ENCODE measurements around the gene ELFN1.
"Not testable (repeated sequence)": the region's sequence is repeated elsewhere in the genome, so short reads cannot be mapped to it uniquely, and the experiment has no call there.

The ELFN1 gene

DNA sequence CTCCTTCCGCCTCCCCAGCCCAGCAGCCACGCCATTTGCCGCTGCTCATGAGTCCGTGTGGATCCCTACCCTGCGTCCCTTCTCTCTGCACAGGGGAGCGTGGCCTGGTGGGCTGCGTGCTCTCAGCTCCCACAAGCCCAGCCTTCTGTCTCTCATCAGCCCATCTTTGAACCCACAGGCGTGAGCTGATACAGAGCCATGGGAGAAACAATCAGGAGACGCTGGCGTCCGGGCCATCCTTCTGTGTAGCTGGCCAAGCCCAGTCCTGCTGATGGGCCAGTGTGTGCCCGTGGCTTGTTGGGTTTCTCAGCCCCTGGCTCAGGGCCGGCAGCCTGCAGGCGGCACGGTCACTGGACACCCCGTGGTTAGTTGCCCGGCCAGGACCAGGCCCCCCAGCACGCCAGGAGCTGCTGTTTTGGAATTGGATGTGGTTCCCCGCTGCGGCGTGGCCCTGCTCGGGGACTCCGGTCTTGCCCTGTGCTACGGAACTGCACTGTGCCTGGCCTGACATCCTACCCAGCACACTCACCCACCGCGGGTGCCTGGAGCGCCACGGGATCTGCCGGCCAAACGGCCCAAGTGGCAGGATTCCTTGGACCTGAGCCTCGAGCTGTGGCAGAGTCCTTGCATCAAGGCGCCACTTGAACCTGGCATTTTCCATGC is 88.9 kb downstream of the ELFN1 start:
- Mint-ChIP-seq H3K27ac (no peak overlapping the region), H3K27me3 (peaks cover 18% of the 10 kb centered on the region), H3K4me3 (no peak overlapping the region), H3K36me3 (peaks cover 2% of the 10 kb centered on the region), H3K4me1 (peaks cover 14% of the 10 kb centered on the region), H3K9me3 (peaks cover 6% of the 10 kb centered on the region)
- ATAC-seq (ENCODE audit: low read depth) (no peak), DNase-seq (ENCODE audit: low spot score in 2 of 2) (no peak)

DNA sequence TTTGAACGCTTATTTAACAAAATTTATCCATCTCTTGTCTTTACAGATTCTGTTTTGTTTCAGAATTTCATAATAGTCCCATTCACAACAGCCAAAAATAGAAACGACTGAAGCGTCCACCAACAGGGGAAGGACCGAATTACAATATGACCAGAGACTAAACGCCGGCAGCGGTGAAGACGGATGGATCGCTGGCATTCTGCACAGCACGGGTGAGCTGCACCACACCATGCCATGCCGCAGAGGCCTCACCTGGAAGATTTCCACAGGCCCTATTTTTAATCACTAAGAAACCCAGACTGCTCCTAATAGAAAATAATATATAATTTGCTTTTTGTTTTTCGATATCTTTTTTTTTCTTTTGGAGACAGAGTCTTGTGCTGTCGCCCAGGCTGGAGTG is 91.0 kb downstream of the ELFN1 start:
- no peak overlapping the region for H3K27ac Mint-ChIP-seq

DNA sequence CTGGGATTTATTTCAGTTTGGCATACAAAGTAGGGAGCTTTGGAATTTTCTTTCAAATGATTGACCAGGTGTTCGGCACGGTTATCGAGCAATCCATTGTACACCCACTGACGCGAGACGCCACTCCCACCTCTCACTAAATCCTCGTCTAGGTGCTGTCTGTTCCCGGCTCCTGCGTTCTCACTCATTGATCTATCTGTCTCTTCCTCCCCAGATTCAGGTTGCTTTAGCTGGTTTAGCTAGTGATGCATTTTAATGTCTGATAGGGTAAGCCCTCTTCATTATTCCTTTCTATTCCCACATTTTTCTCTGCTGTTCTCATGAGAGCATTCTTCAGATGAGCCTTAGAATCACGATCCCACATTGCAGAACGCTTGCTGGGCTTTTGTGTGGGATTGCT is 91.7 kb downstream of the ELFN1 start:
- H3K36me3 Mint-ChIP-seq, result peaks cover 2% of the 10 kb centered on the region
- H3K9me3 Mint-ChIP-seq, result peaks cover 4% of the 10 kb centered on the region
- peaks cover 9% of the 10 kb centered on the region for H3K27me3 Mint-ChIP-seq
- no peak for DNase-seq (ENCODE audit: low spot score in 2 of 2)
- H3K4me1 Mint-ChIP-seq, result peaks cover under 1% of the 10 kb centered on the region
- no peak for ATAC-seq (ENCODE audit: low read depth)
- no peak overlapping the region for H3K4me3 Mint-ChIP-seq
- no peak overlapping the region for H3K27ac Mint-ChIP-seq

More for the DNA sequence above, 91.0 kb downstream of the ELFN1 start:
- no peak for DNase-seq (ENCODE audit: low spot score in 2 of 2)
- Mint-ChIP-seq H3K4me1 (peaks cover 8% of the 10 kb centered on the region), H3K36me3 (peaks cover 2% of the 10 kb centered on the region), H3K27me3 (peaks cover 16% of the 10 kb centered on the region), H3K9me3 (peaks cover 4% of the 10 kb centered on the region), H3K4me3 (no peak overlapping the region)
- no peak for ATAC-seq (ENCODE audit: low read depth)

DNA sequence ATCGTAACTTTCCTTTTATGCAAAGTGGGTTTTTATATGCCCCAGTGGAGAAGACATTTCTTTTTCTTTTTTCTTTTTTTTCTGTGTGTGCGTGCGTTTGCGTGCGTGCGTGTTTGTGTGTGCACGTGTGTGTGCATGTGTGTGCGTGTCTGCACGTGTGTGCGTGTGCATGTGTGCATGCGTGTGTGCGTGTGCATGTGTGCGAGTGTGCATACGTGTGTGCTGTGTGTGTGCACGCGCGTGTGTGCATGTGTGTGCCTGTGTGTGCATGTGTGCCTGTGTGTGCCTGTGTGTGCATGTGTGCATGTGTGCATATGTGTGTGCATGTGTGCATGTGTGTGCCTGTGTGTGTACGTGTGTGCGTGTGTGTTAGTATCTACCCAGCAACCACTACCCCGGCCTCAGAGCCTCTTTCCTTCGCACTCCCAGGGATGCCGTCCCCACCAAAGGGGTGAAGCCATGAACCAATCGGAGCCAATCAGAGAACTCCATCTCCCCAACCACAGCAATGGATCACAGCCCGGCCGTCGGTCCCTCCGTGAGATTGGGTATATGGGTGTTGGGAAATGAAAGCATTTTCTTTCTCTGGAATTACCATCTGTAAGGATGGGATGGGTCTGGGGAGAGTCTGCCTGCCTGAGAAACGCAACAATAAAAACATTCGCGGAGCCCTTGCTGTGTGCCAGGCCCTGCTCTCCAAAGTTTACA is 92.3 kb downstream of the ELFN1 start:
- Mint-ChIP-seq H3K4me1 (no peaks in the 10 kb centered on the region), H3K9me3 (peaks cover 4% of the 10 kb centered on the region), H3K36me3 (peaks cover 2% of the 10 kb centered on the region), H3K27ac (no peak overlapping the region), H3K4me3 (no peak overlapping the region), H3K27me3 (peaks cover 8% of the 10 kb centered on the region)
- no peak for ATAC-seq (ENCODE audit: low read depth)
- no peak for DNase-seq (ENCODE audit: low spot score in 2 of 2)

DNA sequence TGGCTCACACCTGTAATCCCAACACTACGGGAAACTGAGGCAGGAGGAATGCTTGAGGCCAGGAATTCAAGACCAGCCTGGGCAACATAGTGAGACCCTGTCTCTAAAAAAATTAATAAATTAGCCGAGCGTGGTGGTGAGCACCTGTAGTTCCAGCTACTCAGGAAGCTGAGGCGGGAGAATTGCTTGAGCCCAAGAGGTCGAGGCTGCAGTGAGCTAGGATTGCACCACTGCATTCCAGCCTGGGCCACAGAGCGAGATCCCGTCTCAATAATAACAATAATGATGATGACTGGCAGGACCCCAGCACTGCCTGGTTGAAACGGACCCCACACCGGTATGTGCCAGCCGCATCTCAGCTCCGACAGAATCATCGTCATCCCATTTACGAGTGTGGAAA is 93.0 kb downstream of the ELFN1 start:
- Mint-ChIP-seq H3K4me1 (no peaks in the 10 kb centered on the region), H3K27me3 (peaks cover 7% of the 10 kb centered on the region), H3K4me3 (no peak overlapping the region), H3K36me3 (peaks cover 2% of the 10 kb centered on the region), H3K9me3 (peaks cover 4% of the 10 kb centered on the region), H3K27ac (no peak overlapping the region)
- DNase-seq (ENCODE audit: low spot score in 2 of 2) (no peak), ATAC-seq (ENCODE audit: low read depth) (no peak)

DNA sequence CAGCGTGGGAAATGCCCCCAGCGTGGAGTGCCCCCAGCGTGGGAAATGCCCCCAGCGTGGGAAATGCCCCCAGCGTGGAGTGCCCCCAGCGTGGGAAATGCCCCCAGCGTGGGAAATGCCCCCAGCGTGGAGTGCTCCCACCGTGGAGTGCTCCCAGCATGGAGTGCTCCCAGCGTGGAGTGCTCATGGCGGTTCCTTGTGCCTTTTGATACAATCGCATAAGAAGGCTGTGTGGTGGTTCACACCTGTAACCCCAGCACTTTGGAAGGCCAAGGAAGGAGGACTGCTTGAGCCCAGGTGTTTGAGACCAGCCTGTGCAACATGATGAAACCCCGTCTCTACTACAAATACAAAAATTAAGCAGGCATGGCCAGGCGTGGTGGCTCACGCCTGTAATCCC is 93.8 kb downstream of the ELFN1 start:
- not testable (repeated sequence) for H3K9me3 Mint-ChIP-seq; H3K36me3 Mint-ChIP-seq; H3K27me3 Mint-ChIP-seq; DNase-seq (ENCODE audit: low spot score in 2 of 2); ATAC-seq (ENCODE audit: low read depth); H3K4me3 Mint-ChIP-seq; H3K4me1 Mint-ChIP-seq; H3K27ac Mint-ChIP-seq

DNA sequence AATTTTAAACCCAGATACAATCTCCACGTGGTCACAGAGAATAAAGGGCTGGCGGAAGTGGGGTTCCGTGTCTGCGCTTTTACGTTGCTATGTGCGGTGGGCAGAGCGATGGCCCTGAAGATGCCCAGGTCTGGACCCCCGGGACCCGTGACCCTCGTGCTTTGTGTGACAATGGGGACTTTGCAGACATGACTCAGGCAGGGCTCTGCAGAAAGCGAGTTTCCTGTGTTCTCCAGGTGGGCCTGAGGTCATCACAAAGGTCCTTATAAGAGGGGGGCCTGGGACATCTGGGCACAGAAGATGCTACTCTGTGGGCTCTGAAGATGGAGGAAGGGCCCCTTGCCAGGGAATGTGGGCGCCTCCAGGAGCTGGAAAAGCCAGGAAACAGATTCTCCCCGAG is 95.3 kb downstream of the ELFN1 start:
- peaks cover 2% of the 10 kb centered on the region for H3K27me3 Mint-ChIP-seq
- H3K4me3 Mint-ChIP-seq, result no peak overlapping the region
- peaks cover under 1% of the 10 kb centered on the region for H3K36me3 Mint-ChIP-seq
- ATAC-seq (ENCODE audit: low read depth) (no peak), DNase-seq (ENCODE audit: low spot score in 2 of 2) (no peak)
- no peak overlapping the region for H3K27ac Mint-ChIP-seq
- H3K9me3 Mint-ChIP-seq, result peaks cover 4% of the 10 kb centered on the region
- H3K4me1 Mint-ChIP-seq, result no peaks in the 10 kb centered on the region

DNA sequence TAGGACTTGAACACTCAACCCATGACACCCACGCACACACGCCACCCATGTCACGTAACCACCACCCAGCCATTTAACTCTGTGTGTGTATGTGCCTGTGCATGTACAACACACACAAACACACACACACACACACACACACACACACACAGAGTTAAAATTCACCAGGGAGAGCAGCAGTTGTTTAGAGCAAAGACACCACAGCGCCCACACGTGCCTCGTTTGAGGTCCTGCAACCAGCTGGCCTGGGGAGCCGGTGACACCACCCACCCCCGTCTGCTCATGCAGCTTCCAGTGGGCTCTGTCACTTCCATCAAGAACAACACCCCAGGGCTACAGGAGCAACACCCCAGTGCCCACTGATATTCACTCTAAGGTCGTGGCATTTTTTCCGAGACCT is 97.4 kb downstream of the ELFN1 start:
- Mint-ChIP-seq H3K4me3 (no peak overlapping the region), H3K9me3 (no peaks in the 10 kb centered on the region), H3K27ac (no peak overlapping the region), H3K36me3 (peaks cover 1% of the 10 kb centered on the region), H3K27me3 (peaks cover 4% of the 10 kb centered on the region), H3K4me1 (no peaks in the 10 kb centered on the region)
- ATAC-seq (ENCODE audit: low read depth) (no peak), DNase-seq (ENCODE audit: low spot score in 2 of 2) (no peak)

DNA sequence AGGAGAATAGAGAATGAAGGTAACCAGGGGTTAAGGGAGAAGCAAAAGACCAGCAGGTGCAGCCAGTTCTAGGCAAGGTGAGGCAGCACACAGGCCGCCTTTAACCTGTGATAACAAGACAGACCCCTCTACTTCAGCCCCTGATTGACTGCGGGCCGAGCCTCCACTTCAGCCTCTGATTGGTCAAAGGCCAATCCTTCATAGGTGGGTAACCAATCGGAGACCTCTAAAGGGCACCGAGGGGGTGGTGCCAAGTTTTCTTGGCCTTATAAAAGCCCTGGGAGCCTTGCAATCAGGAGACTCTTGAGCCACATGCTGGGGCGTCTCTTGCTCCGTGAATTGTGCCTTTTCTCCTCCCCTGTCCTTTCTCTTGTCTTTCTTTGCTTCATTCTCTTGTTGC is 98.8 kb downstream of the ELFN1 start:
- H3K36me3 Mint-ChIP-seq, result peaks cover 1% of the 10 kb centered on the region
- no peak overlapping the region for H3K4me3 Mint-ChIP-seq
- no peak for DNase-seq (ENCODE audit: low spot score in 2 of 2)
- no peaks in the 10 kb centered on the region for H3K4me1 Mint-ChIP-seq
- peaks cover 4% of the 10 kb centered on the region for H3K27me3 Mint-ChIP-seq
- ATAC-seq (ENCODE audit: low read depth), result no peak
- peaks cover 7% of the 10 kb centered on the region for H3K9me3 Mint-ChIP-seq
- no peak overlapping the region for H3K27ac Mint-ChIP-seq

DNA sequence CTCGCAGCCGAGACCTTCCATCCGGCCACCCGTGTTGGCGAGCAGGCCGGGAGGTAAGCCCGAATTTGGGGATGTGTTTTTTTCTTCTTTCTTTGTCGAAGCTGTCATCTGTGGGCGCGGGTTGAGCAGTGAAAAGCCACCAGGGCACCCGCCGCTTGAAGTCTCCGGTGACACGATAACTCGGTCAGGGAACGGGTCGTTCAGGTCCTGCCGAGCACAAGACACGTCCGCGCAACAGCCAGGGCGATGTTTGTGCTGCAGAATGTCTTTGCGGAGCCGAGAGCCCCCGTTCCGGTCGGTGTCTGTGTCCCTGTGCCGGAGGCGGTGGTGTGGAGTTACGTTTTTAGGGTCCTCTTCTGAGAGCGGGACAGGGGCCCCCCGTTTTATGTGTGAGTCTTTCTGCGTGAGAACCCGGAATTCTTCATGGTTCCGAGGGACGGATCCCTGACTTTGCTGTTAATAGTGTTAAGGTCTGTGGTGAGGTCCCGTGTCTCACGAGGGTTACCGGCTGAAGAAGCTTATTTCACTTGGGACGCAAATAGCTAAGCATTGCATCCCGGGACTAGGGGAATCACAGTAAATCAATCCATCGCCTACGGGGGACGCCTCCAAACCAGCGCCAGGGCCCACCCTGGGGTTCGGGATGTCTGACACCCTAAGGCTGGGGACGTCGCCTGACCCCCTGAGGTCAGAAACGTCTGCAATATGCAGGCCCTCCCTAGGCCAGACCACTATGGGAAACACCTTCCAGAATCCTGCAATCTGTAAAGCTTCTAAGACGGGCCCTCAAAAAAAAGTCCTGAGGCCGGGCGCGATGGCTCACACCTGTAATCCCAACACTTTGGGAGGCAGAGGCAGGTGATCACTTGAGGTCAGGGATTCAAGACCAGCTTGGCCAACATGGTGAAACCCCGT is 99.5 kb downstream of the ELFN1 start:
- ATAC-seq (ENCODE audit: low read depth), result no peak
- peaks cover 10% of the 10 kb centered on the region for H3K9me3 Mint-ChIP-seq
- H3K27ac Mint-ChIP-seq, result no peak overlapping the region
- peaks cover 1% of the 10 kb centered on the region for H3K36me3 Mint-ChIP-seq
- no peak for DNase-seq (ENCODE audit: low spot score in 2 of 2)
- peaks cover 4% of the 10 kb centered on the region for H3K27me3 Mint-ChIP-seq
- no peak overlapping the region for H3K4me3 Mint-ChIP-seq
- H3K4me1 Mint-ChIP-seq, result no peaks in the 10 kb centered on the region

DNA sequence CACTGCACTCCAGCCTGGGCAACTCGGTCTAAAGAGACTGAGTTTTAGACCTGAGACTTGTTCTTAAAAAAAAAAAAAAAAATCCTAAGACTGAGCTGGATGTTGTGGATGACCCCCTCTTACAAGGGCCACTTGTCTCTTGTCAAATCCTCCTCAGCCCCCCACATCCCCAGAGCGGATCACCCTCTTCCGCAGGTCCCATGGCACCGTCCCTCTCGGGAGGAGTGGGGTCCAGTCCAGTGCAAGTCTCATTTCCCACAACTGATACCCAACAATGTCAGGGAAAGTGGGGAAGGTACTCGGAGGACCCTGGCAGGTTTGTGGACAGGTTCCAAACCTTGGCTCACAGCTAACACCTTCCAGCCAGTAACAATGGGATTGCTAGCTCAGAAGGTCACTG is 100.3 kb downstream of the ELFN1 start:
- H3K27ac Mint-ChIP-seq, result no peak overlapping the region
- H3K4me3 Mint-ChIP-seq, result no peak overlapping the region
- ATAC-seq (ENCODE audit: low read depth) (no peak), DNase-seq (ENCODE audit: low spot score in 2 of 2) (no peak)
- H3K9me3 Mint-ChIP-seq, result peaks cover 10% of the 10 kb centered on the region
- peaks cover 4% of the 10 kb centered on the region for H3K27me3 Mint-ChIP-seq
- peaks cover 3% of the 10 kb centered on the region for H3K36me3 Mint-ChIP-seq
- H3K4me1 Mint-ChIP-seq, result no peaks in the 10 kb centered on the region

DNA sequence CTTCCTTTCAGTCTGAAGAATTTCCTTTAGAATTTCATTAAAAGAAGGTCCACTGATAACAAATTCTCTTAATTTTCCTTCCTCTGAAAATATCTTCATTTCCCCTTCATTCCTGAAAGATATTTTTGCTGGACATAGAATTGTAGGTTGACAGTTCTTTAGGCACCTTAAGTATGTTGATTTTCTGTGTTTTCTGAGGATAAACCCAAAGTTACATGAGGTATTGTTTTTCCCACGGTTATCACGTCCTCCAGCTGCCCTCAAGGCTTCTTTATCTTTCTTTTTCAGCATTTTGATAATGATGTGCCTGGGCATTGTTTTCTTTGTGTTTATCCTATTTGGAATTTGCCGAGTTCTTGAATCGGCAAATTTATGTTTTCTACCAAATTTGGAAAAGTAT is 105.3 kb downstream of the ELFN1 start:
- Mint-ChIP-seq H3K4me3 (no peak overlapping the region), H3K27me3 (peaks cover 1% of the 10 kb centered on the region), H3K9me3 (peaks cover 12% of the 10 kb centered on the region), H3K27ac (no peak overlapping the region), H3K4me1 (no peaks in the 10 kb centered on the region), H3K36me3 (peaks cover 4% of the 10 kb centered on the region)
- DNase-seq (ENCODE audit: low spot score in 2 of 2) (no peak), ATAC-seq (ENCODE audit: low read depth) (no peak)

DNA sequence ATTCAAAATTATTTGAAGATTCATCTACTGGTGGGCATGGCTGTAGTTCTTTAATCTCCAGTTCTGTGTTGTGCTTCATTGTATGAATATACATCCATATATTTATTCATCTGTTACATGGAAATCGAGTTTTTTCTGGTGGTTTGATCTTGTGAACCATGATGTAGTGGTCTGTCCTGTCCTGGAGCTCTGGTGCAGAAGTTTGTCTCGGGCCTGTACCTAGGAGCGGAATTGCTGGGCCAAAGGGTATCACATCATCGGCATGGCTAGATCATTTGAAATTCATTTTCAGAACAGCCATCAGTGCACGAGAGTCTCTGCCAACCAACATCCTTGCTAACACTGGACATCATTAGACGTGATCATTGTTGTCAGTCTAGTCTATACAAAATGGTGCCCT is 107.0 kb downstream of the ELFN1 start:
- Mint-ChIP-seq H3K27ac (no peak overlapping the region), H3K9me3 (peaks cover 12% of the 10 kb centered on the region), H3K4me3 (no peak overlapping the region), H3K36me3 (peaks cover 3% of the 10 kb centered on the region), H3K4me1 (no peaks in the 10 kb centered on the region), H3K27me3 (peaks cover 1% of the 10 kb centered on the region)
- no peak for ATAC-seq (ENCODE audit: low read depth)
- no peak for DNase-seq (ENCODE audit: low spot score in 2 of 2)

DNA sequence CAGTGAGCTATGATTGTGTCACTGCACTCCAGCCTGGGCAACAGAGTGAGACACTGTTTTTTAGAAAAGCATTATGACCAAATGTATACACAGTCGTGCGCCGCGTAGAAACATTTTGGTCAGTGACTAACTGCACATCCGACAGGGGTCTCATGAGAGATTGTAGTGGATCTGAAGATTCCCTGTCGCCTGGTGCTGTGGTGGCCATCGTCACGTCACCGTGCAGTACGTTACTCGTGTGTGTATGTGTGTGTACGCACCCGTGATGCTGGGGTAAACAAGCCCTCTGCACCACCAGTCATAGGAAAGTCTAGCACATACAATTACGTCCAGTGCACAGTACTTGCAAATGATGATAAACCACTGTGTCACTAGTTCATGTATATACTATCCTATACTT is 109.4 kb downstream of the ELFN1 start:
- no peak overlapping the region for H3K4me3 Mint-ChIP-seq
- peaks cover 1% of the 10 kb centered on the region for H3K27me3 Mint-ChIP-seq
- DNase-seq (ENCODE audit: low spot score in 2 of 2) (no peak), ATAC-seq (ENCODE audit: low read depth) (no peak)
- H3K4me1 Mint-ChIP-seq, result no peaks in the 10 kb centered on the region
- no peak overlapping the region for H3K27ac Mint-ChIP-seq
- H3K36me3 Mint-ChIP-seq, result peaks cover 3% of the 10 kb centered on the region
- peaks cover 2% of the 10 kb centered on the region for H3K9me3 Mint-ChIP-seq
